Measurements from ENCODE around the gene RPUSD1. TPM values are rescaled to one million over a fixed set of nuclear protein-coding genes. Genes with fewer than 3 reads are reported as not detected.
"Not testable (repeated sequence)": the region's sequence is repeated elsewhere in the genome, so short reads cannot be mapped to it uniquely, and the experiment has no call there.

The RPUSD1 gene, protein sequence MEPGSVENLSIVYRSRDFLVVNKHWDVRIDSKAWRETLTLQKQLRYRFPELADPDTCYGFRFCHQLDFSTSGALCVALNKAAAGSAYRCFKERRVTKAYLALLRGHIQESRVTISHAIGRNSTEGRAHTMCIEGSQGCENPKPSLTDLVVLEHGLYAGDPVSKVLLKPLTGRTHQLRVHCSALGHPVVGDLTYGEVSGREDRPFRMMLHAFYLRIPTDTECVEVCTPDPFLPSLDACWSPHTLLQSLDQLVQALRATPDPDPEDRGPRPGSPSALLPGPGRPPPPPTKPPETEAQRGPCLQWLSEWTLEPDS
- 10 to 100 TPM; 19.8 to 20.0 (median 19.8) TPM for total RNA-seq
- long read RNA-seq, donor 1, transcript RPUSD1-201 (6 exons, 2,050 nt), result major isoform, 30 of 57 reads
- long read RNA-seq, donor 1, partial matches to known transcripts, result 3 of 57 reads
- long read RNA-seq, donor 1, other reads (novel, unspliced or antisense), result 18 of 57 reads
- long read RNA-seq, donor 2, transcript RPUSD1-201 (6 exons, 2,050 nt), result major isoform, 19 of 37 reads
- long read RNA-seq, donor 2, transcript RPUSD1-205 (6 exons, 940 nt), result minor isoform, 6 of 37 reads
- long read RNA-seq, donor 2, partial matches to known transcripts, result 1 of 37 reads
- long read RNA-seq, donor 2, other reads (novel, unspliced or antisense), result 8 of 37 reads

- intact Hi-C loops (cut with DNase I, micrococcal nuclease), result no loop called here
- ATAC-seq, result peak; percentile 3
- Histone ChIP-seq H3K9me3 (no peaks in the 10 kb centered on the region), H3K4me1 (ENCODE audit: low read depth) (peaks cover 17% of the 10 kb centered on the region), H3K36me3 (ENCODE audit: low read depth) (no peaks in the 10 kb centered on the region), H3K4me3 (peak within 1 kb of the TSS; percentile 88)
- DNase-seq, result no peak
- TF ChIP-seq, protein P1, sequence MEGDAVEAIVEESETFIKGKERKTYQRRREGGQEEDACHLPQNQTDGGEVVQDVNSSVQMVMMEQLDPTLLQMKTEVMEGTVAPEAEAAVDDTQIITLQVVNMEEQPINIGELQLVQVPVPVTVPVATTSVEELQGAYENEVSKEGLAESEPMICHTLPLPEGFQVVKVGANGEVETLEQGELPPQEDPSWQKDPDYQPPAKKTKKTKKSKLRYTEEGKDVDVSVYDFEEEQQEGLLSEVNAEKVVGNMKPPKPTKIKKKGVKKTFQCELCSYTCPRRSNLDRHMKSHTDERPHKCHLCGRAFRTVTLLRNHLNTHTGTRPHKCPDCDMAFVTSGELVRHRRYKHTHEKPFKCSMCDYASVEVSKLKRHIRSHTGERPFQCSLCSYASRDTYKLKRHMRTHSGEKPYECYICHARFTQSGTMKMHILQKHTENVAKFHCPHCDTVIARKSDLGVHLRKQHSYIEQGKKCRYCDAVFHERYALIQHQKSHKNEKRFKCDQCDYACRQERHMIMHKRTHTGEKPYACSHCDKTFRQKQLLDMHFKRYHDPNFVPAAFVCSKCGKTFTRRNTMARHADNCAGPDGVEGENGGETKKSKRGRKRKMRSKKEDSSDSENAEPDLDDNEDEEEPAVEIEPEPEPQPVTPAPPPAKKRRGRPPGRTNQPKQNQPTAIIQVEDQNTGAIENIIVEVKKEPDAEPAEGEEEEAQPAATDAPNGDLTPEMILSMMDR (IDR thresholded peaks at IDR 0.05), result no peak
These were observed at the start of gene RPUSD1 for GRCh38 chr16:787978-788398. Gene RPUSD1 (minus strand): TSS chr16:788381. CDS start chr16:787737, 644 bp downstream.

DNA sequence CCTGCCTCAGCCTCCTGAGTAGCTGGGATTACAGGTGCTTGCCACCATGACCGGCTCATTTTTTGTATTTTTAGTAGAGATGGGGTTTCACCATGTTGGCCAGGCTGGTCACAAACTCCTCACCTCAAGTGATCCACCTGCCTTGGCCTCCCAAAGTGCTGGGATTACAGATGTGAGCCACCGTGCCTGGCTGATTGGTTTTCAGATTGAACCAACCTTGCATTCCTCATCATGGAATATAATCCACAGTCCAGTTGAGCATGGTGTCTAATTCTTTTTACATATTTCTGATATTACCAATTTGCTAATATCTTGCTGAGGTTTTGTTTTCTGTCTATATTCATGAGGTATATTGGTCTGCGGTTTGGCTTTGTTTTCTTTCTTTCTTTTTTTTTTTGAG lies 48.6 kb upstream of the RPUSD1 start:
- H3K36me3 ChIP-seq (ENCODE audit: low read depth); DNase-seq; ATAC-seq; intact Hi-C loops (cut with DNase I, micrococcal nuclease); H3K4me3 ChIP-seq; H3K4me1 ChIP-seq (ENCODE audit: low read depth): not testable (repeated sequence)
- H3K9me3 ChIP-seq, result peaks cover 19% of the 10 kb centered on the region

DNA sequence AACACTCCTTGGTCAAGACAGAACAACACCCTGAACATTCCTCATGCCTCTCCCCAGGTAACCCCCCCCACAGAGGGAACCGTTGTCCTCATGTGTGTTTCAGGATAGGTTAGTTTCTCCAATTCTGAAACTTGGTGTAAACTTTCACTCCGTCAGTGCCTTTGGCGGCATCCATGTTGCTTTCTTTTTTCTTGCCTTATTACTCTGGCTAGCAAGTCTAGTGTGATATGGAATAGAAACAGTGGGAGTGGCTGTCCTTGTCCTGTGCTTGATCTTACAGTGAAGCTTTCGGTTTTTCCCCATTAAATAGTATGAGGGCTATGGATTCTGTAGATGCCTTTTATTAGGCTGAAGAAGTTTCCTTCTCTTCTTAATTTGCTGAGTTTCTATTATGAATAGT lies 48.0 kb upstream of the RPUSD1 start:
- intact Hi-C loops (cut with DNase I, micrococcal nuclease), result no loop called here
- TF ChIP-seq, protein P1 (IDR thresholded peaks at IDR 0.05), result no peak
- Histone ChIP-seq H3K36me3 (ENCODE audit: low read depth) (no peaks in the 10 kb centered on the region), H3K9me3 (peaks cover 19% of the 10 kb centered on the region), H3K4me1 (ENCODE audit: low read depth) (peaks cover 10% of the 10 kb centered on the region), H3K4me3 (no peak overlapping the region)
- DNase-seq, result no peak
- ATAC-seq, result no peak

DNA sequence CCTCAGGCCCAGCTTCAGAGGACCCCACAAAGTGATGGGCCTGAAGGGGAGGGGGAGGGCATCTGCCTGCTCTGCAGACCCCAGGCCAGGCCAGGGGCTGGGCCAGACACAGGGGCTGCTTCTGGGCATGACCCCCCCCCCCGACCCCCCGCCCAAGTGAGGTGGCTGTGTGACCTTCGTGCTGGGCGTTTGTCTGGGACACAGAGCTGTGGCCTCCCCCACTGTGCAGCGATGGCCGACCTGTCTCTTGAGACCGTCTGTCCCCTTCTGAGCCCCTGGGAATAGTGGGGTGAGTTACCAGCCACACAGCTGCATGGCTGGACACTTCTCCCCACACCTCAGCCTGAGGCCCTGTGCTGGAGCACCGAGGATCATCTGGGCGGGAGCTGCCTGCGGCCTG lies 47.2 kb upstream of the RPUSD1 start:
- peaks cover 19% of the 10 kb centered on the region for H3K9me3 ChIP-seq
- ATAC-seq (no peak), DNase-seq (no peak)
- TF ChIP-seq, protein P1 (IDR thresholded peaks at IDR 0.05), result no peak
- peaks cover 10% of the 10 kb centered on the region for H3K4me1 ChIP-seq (ENCODE audit: low read depth)
- intact Hi-C loops (cut with DNase I, micrococcal nuclease), result no loop called here
- H3K36me3 ChIP-seq (ENCODE audit: low read depth), result no peaks in the 10 kb centered on the region
- H3K4me3 ChIP-seq, result no peak overlapping the region

DNA sequence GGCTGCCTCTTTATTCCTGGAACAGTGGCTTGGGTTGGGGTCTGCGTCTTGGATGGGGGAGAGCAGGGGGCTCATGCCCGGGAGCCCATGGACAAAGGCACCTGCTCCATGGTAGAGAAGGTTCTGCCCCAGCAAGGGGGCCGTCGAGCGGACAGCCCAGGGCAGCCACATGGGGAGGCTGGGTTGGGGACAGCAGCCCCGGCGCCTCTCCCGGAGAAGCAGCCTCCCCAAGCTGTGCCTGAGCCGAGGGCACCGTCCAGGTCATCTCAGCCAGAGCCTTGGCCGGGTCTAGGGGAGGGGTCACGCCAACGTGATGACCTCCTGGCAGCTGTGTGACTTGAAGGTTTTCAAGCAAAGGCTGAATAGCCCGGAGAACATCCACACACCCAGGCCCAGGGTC lies 45.2 kb upstream of the RPUSD1 start:
- peaks cover 19% of the 10 kb centered on the region for H3K9me3 ChIP-seq

More for the DNA sequence above, 45.2 kb upstream of the RPUSD1 start:
- H3K36me3 ChIP-seq (ENCODE audit: low read depth), result no peaks in the 10 kb centered on the region
- intact Hi-C loops (cut with DNase I, micrococcal nuclease), result no loop called here
- peaks cover 10% of the 10 kb centered on the region for H3K4me1 ChIP-seq (ENCODE audit: low read depth)
- TF ChIP-seq, protein P1 (IDR thresholded peaks at IDR 0.05), result no peak
- no peak overlapping the region for H3K4me3 ChIP-seq
- no peak for DNase-seq
- ATAC-seq, result no peak

Data from mucosa of descending colon (tissue), 3 donors.